Measurements from ENCODE around the gene KLHL29.

DNA sequence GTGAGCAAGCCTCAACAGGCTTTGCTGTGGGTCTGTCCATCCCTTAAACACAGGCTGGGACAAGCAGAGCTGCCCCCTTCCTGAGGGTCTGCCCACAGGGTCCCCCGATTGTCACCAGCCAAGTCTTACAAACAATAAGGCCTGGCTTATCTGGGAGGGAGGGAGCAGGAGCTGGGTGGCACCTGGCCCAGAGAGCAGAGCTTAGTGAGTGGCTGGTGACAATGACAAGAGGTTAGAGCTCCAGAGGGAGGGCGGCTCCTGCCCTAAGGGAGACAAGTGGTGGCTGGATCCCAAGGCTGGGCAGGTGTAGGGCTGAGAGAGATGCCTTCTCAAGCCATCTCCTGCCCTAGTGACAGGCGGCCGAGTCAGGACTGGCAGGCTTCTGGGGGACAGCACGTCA is 125.5 kb downstream of the KLHL29 start:
- TF ChIP-seq, protein P1, sequence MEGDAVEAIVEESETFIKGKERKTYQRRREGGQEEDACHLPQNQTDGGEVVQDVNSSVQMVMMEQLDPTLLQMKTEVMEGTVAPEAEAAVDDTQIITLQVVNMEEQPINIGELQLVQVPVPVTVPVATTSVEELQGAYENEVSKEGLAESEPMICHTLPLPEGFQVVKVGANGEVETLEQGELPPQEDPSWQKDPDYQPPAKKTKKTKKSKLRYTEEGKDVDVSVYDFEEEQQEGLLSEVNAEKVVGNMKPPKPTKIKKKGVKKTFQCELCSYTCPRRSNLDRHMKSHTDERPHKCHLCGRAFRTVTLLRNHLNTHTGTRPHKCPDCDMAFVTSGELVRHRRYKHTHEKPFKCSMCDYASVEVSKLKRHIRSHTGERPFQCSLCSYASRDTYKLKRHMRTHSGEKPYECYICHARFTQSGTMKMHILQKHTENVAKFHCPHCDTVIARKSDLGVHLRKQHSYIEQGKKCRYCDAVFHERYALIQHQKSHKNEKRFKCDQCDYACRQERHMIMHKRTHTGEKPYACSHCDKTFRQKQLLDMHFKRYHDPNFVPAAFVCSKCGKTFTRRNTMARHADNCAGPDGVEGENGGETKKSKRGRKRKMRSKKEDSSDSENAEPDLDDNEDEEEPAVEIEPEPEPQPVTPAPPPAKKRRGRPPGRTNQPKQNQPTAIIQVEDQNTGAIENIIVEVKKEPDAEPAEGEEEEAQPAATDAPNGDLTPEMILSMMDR (IDR thresholded peaks at IDR 0.05): no peak
- TF ChIP-seq, protein P2, sequence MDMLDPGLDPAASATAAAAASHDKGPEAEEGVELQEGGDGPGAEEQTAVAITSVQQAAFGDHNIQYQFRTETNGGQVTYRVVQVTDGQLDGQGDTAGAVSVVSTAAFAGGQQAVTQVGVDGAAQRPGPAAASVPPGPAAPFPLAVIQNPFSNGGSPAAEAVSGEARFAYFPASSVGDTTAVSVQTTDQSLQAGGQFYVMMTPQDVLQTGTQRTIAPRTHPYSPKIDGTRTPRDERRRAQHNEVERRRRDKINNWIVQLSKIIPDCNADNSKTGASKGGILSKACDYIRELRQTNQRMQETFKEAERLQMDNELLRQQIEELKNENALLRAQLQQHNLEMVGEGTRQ (IDR thresholded peaks at IDR 0.05; ENCODE audit: borderline replicate concordance, low read depth, low read length): no peak
- no peak for TF ChIP-seq TCF12 (IDR thresholded peaks at IDR 0.05)
- no peak for TF ChIP-seq GABPA (IDR thresholded peaks at IDR 0.05; ENCODE audit: low read depth)
- TF ChIP-seq TEAD4 (IDR thresholded peaks at IDR 0.05; ENCODE audit: borderline replicate concordance, insufficient read depth): no peak
- no peak for TF ChIP-seq EZH2phosphoT487 (IDR thresholded peaks at IDR 0.05; ENCODE audit: borderline replicate concordance, low read depth)
- TF ChIP-seq, protein P3, sequence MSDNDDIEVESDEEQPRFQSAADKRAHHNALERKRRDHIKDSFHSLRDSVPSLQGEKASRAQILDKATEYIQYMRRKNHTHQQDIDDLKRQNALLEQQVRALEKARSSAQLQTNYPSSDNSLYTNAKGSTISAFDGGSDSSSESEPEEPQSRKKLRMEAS (IDR thresholded peaks at IDR 0.05; ENCODE audit: low read depth): no peak

Measured in SK-N-SH (cell line).